HTR-8/SVneo (cell line): ENCODE measurements around the gene TNFRSF13B.
"Not testable (repeated sequence)": the region's sequence is repeated elsewhere in the genome, so short reads cannot be mapped to it uniquely, and the experiment has no call there.

Experiments used
- DNase-seq: peaks from one replicate; pipeline ENCODE4 v3.0.0; 2011; ENCODE audit warnings: low spot score, mixed read lengths; ENCODE audit not compliant: insufficient read length
- FAIRE-seq: peaks from 2 replicates; lab custom pipeline; 2011; peaks lifted over from hg19 to GRCh38; lab: Jason Lieb, UNC

Gene TNFRSF13B

DNA sequence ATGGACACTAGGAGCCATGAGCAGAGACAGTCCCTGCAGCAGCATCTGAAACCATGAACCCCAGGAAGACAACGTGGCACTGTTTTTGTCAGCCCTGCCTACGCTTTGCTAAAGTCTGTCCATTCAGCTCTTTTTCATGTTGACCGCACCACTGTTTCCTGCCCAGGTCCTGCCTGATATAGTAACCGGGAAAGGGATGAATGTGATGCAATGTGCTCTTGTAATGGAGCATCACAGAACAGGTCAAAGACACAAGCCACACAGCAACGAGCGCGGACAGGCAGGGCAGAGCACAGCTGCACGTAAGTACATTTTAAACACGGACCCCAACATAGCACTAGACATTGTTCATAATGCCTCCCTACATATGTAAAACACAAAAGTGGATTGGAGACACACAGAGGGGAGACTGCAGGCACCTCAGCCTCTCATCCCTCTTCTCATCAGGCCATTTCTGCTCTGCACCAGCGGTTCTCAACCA is 16.9 kb upstream of the TNFRSF13B start:
- peak; percentile 88 for FAIRE-seq
- DNase-seq, result no peak

DNA sequence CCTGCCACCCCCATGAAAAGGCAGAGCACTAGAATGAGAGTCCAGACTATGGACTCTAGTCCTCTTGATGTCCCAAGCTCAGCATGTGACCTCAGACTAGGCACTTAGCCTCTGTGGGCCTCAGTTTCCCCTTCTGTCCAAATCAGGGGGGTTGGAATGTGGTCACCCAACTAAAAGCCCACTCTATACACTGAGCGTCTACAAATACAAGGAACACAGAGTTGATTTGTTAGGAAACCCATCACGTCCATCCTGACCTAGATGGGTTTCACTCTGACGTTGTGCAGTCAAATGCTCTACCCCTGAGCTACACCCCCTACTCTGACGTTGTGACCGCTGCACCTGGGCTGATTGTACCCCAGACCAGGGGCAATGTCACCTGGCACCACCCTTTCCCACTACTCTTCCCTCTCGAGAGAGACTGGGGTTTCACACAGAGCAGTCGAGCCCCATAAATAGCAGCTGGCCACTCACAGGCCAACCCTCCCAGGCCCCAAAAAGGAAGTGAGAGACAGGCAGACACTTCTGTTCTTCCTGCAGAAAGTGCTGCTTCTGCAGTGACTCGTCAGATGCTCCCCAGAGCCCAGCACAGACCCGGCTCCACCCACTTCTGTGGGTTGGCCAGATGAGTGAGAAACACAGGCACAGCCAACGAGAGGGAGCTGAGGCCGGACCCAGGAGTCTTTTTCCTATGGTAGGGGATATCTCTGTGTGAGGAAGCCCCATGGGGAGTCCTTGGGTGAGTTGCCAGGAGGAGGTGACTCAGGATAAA is 16.1 kb upstream of the TNFRSF13B start:
- peak; percentile 76 for DNase-seq

DNA sequence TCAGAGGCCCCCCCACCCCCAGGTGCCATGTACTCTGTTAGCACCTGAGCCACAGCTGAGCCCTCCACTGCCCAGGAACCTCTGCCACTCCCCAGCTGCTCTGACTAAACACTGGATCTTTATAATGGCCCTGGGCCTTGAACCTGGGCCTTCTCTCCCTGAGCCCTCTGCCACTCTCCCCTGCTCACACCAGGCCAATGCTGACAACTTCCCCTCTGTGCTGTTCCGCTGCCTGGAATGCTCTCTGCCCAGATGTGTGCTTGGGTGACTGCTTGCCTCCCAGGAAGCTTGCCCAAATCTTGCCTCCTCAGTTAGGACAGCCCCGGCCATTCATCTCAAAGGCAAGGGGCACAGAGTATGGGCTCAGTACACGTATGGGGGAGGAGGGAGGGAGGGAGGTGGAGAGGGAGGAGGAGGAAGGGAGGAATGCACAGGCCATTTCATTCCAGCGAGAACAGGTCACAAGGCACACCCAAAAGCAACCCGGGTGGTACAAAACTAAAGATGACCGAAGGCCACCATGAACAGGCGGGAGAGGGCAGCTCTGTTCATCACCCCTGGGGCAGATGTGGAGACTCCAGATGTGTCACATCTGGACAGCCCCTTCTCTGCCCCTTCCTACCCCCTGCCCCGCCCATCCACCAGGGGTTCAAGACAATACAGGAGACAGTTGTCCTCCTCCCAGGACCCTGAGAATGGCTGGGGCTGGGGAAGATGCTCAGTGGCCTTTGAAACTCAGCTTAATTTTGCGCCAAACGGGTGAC is 15.3 kb upstream of the TNFRSF13B start:
- DNase-seq, result no peak
- FAIRE-seq, result peak; percentile 86

More for the DNA sequence above, 16.1 kb upstream of the TNFRSF13B start:
- peak; percentile 60 for FAIRE-seq

DNA sequence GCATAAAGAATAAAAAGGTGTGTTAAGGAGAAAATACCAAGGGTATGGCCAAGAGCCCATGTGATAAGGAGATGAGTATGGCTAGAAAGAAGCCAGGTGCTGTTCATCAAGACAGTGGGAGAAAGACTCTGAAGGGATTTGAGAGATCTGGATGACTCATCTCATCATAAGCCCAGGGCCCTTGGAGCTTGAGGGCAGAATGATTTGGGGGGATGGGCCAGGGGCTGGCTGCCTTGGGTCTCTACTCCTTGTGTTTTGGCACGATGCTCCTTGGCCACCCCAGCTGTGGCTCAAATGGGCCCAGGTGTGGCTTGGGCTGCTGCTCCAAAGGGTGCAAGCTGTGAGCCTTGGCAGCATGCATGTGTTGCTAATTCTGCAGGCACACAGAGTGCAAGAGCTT is 14.5 kb upstream of the TNFRSF13B start:
- DNase-seq (peak; percentile 52), FAIRE-seq (no peak)

DNA sequence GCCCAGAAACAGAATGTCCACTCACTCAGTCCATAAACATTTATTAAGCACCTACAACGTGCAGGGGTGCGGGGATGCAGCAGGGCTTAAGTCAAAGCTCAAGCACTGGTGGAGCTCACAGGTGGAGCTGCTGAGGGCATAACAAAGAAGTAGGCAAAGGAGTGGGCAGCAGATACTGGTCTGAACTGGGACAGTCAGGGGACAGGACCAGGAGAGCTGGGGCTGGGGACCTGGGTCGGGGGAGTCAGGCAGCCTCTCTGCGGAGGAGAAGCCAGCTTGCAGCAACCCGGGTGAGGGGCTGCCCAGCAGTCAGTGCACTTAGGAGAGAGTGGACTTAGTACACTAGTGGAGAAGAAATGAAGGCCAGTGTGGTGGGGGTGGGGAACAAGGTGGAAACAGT is 10.0 kb upstream of the TNFRSF13B start:
- DNase-seq (no peak), FAIRE-seq (no peak)

DNA sequence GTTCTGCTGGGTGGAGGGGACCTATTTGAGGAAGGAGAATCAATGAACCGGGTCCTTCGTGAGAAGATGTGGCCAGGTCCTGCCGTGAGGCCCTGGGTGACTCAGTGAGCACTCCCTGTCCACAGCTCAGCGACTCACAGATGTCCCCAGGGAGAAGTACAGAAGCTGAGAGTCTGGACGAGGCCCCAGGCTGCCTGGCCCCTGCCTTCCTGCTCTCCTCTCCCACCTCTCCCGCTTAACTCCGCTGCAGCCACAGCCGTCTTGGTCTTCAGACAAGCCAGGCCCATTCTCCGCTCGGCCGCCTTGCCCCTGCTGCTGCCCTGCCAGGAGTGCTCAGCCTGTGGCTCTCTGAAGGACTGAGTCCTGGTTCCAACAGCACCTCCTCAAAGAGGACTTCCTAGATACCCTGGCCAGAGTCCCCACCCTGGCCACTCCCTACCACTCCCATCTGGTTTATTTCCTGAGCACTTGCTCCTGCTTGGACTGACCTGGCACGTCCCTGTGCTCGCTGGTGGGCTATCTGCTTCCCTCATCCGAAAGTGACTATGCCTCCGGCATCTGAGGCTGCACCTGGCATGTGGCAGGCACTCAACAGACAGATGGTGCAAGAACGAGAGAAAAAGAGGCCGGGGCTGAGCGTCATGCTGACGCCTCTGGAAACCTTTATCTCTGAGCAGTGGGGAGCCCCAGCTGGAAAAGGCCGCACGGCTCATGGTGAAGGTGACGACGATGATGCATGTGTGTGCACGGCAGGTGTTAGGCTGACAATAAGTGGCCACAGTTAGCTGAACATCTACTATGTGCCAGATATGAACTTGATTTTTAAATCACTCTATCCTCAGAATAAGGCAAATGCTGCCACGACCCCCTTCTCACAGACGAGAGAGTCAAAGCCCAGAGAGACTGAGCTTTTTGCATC is 9.2 kb upstream of the TNFRSF13B start:
- FAIRE-seq (no peak), DNase-seq (no peak)

DNA sequence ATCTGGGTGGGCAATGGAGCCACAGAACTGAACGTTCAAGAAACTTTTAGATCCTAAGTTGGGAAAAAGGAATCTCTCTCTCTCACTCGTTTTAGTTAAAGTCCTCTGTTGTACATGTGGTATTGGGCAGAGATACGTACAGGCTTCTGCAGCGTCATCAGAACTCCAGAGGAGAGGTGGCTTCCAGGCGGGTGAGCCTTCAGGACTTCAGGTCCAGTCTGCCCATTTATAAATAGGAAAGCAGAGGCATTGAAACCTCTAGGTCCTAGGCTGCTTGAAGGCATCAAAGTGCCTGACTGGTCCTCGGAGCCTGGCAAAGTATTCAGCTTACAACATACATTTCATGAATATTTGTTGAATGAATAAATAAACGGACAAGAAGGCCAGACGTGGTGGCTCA is 8.1 kb upstream of the TNFRSF13B start:
- no peak for DNase-seq
- no peak for FAIRE-seq

DNA sequence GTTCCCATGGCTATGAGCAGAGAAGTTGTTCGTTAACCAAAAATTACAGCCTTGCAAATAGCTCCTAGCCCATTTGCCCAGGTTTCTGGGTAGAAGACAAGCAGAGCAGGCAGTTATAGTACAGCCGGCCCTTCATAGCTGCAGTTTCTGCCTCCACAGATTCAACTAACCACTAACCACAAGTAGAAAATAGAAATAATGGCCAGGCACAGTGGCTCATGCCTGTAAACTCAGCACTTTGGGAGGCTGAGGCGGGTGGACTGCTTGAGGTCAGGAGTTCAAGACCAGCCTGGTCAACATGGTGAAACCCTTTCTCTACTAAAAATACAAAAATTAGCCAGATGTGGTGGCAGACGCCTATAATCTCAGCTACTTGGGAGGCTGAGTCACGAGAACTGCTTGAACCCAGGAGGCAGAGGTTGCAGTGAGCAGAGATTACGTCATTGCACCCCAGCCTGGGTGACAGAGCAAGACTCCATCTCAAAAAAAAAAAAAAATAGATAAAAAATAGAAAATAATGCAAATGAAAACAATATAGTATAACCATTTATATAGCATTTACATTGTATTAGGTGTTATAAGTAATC is 7.4 kb upstream of the TNFRSF13B start:
- DNase-seq, FAIRE-seq: not testable (repeated sequence)

DNA sequence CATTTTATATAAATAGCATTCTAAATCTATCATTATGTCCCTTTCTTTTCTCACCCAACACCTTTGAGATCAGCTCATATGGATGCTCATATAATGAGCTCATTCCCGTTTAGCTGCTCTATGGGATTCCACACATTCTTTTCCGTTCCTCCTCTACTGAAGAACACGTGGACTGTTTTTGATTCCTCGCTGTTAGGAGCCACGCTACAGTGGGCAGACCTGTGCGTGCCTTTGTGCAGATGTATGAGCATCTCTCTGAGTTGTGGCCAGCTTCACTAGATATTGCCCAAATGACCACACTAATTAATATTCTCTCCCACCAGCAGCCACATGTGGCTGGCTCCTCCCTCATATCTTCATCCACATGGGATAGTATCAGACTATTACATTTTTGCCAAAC is 6.0 kb upstream of the TNFRSF13B start:
- peak; percentile 57 for DNase-seq

DNA sequence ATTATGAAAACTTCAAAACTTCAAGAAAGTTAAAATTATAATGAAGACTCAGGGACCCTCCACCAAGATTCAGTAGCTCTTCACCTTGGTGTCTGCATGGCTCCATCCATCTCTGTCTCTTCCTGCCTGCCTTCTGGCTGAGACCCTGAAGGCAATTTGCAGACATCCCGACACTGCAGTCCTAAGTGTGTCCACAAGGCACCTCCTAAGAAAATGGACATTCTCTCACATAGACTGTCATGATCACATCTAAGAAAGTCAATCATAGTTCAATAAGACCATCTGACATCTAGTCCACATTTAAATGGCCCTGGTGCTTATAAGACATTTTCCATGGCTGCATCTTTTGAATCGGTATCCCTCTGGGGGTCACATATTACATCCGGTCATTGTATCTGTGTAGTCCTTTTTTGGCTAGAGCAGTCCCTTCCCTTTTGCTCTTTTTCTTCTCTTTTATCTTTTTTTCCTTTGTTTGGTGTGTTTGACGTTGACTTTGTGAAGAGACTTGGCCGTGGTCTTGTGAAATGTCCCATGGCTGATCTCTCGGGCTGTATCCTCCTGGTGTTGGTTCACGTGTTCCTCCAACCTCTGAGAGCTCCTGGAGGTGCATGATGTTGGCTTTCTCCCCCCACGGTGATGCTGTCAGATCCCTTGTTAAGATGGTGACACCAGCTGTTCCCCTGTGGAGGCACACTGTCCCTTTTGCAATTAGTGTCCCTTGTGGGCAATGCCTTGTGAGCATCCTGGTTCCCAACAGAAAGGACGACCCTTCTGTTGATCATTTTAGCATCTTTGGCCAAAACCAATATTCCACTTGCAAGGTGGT is 5.0 kb upstream of the TNFRSF13B start:
- no peak for FAIRE-seq

More for the DNA sequence above, 6.0 kb upstream of the TNFRSF13B start:
- FAIRE-seq, result peak; percentile 59

DNA sequence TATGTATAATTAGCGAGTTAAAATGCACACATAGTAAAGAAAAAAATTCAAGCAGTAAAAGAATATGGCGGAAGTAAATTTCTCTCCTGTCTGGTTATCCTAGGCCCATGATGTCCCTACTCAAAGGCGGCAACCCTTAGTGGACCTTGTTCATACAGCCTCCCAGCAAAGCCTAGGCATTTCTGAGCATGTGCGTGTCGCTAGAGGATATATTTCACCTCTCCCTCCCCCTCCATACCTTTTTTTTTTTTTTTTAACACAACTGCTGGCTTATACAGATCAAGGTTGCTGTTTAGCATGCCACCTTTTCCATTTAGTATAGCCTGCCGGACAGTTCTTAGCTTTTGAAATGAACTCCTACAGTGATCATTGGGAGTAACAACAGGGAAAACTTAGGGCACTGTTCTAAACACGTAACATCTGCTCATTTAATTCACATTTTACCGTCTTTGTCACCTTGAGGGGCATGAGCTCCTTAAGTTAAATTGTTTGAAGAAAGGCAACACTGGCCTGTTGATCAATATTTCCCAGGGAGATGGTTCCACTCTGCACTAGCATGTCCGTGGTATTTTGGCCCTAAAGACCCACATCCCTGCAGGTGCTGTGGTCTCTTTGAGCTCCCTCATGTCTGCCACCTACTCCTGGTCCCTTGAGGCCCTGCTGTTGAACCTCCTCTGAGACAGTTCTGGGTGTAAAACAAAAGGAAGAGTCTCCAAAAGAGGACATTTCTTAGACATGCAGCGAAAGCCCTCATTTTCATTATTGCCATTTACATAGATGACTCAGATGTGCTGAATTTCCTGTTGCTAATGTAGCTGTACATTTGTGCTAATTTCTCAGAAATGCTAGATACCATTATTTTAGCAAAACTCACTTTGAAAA is 4.1 kb upstream of the TNFRSF13B start:
- FAIRE-seq (no peak), DNase-seq (no peak)

More for the DNA sequence above, 5.0 kb upstream of the TNFRSF13B start:
- DNase-seq, result no peak

DNA sequence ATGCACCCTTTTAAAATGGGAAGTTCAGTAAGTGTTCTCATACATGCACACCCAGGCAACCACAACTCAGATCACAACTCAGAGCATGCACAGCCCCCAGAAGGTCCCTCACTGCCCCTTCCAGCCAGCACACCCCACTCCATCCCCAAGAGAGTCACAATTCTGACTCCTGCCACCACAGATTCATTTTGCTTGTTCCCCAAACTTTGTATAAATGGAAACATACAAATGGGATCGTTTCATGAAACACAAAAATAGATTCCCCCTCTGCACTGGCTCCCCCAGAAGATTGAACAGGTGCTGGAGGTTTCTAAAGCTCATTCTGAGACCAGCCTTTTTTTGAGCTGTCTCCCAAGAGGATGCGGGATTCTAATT is 3.3 kb upstream of the TNFRSF13B start:
- no peak for DNase-seq
- FAIRE-seq, result no peak

DNA sequence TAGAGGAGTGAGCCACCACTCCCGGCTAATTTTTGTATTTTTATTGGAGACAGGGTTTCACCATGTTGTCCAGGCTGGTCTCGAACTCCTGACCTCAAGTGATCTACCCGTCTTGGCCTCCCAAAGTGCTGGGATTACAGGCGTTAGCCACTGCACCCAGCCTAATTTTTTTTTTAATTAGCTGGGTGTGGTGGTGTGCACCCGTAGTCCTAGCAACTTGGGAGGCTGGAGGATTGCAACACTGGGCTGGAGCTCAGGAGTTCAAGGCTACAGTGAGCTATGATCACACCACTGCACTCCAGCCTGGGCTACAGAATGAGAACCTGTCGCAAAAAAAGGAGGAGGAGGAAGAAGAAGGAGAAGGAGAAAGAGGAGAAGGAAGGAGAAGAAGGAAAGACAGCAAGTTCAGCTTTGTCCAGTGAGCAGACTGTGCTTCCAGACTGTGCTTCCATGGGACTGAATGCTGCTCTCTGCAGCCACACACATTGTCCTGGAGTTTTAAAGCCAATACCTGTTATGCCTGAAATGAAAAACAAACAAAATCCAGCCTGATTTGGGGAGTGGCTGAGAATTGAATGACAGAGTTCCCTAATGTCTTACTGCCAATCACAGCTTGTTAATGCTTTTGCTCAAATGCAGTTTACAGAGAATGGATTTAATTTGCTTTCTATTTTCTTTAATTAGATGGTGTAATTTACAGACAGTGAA is 2.8 kb upstream of the TNFRSF13B start:
- no peak for DNase-seq
- FAIRE-seq, result no peak

DNA sequence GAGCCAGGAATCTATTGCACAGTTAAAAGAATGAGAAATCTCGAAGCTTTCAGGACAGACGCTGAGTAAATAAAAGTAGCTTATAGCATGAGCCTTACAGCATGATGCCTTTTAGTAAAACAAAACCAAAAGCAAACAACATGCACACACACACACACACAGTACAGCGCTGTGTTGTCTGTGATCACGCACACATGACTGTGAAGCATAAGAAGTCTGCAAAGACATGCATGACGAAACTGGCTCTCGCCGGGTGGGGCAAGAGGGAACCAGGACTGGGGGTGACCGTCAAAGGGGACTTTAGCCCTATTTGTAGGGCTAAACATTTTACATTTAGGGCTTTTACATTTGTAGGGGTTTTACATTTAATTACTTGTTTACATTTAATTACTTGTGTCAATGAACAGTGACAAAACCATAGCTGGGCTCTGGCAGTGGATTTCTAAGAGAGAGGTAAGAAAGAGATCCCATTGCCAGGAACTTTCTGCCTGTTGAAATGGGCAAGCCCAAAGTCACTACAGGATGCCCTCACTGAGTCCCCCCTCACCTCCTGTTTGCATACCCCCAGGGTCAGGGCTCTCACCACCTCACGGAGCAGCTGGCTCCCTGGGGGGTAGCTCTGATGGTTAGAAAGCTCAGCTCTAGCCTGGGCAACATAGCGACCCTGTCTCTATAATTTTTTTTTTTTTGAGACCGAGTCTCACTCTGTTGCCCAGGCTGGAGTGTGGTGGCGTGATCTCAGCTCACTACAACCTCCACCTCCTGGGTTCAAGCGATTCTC is 2.0 kb upstream of the TNFRSF13B start:
- peak; percentile 44 for FAIRE-seq
- DNase-seq, result no peak

DNA sequence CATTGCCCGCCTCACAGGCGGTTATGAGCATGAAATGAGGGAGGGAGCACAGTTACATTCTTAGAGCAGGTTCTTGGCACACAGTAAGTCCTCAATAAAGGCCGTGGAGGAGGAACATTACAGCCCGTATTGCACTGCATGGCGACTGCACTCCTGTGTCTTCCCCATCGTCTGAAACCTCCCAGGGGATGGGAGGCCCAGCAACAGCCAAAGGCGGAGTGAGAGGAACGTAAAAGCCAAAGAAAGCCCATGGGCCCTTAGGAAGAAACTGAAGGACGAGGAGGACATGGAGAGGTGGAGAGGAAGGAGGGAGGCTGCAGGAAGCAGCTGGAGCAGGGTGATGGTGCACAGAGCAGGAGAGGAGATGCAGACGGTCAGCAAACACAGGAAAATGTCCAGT is 1.1 kb upstream of the TNFRSF13B start:
- not testable (repeated sequence) for DNase-seq
- FAIRE-seq, result peak; percentile 40

DNA sequence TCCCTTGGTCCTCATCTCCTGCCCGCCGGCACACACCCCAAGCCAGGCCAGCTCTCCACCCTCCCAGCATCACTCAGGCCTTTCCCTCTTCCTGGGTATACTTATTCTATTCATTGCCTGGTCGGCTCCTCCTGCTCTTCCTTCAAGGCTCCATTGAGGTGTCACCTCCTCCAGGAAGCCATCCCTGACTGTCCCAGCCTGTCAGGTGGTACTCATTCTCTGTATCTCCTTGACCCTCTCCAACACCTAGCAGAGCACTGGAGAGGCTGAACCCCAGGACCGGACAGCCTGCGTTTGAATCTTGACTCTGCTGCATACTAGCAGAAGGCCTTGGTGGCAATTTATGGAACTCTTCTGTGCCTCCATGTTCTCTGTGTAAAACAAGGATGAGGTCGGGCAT is 428 bp upstream of the TNFRSF13B start:
- no peak for FAIRE-seq
- no peak for DNase-seq
